Fibroblast of skin of scalp (primary cell): ENCODE results near the gene MKS1.
A peak's percentile ranks its signal among the peaks of the same experiment; 100 is the strongest.

Experiments used
- DNase-seq: peaks from one replicate; pipeline ENCODE4 v3.0.0-alpha.2; 2013

The MKS1 gene

DNA sequence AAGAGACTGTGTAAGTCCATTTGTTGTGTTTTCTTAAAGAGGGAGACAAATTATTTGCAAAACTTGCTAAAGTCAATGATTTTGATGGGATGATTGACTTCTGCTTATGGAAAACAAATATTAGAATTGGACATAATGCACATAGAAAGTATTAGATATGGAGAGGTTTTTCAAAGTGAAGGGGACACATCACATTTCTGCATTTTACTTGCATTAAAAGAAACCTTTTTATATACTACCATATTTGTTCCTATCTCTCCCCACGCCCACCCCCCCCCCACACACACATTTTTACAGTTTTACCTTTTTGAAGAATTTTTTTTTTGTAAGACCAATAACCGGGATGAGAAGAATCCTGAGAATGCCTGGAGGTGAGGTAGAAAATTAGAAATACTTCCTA lies 60.9 kb downstream of the MKS1 start:
- no peak for DNase-seq

DNA sequence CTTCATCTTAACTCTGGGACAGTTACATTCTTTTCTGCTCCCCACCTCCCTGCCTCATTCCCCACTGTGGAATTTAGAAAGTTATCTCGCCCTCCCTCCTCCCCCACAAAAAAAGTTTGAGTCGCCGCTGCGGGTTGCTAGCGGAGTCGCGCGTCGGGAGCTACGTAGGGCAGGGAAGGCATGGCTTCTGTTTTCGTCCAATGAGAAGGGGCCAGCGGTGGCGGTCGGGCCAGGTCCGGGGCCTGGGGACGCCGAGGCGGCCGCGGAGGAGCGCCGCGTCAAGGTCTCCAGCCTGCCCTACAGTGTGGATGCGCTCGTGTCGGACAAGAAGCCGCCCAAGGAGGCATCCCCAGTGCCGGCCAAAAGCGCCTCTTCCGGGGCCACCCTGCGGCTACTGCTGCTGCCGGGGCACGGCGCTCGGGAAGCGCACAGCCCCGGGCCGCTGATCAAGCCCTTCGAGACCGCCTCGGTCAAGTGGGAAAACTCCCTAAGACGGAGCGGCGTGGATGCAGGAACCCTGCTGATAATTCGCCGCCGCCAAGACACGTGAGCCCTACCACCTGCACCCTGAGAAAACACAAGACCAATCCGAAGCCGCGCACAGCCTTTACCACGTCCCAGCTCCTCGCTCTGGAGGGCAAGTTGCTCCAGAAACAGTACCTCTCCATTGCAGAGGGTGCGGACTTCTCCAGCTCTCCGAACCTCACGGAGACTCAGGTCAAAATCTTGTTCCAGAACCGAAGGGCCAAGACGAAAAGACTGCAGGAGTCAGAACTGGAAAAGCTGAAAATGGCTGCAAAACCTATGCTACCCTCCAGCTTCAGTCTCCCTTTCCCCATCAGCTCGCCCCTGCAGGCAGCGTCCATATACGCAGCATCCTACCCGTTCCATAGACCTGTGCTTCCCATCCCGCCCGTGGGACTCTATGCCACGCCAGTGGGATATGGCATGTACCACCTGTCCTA lies 61.9 kb downstream of the MKS1 start:
- peak; percentile 1 for DNase-seq
